HepG2 (cell line): ENCODE data around the gene OR2F1. TPM values are rescaled to one million over a fixed set of nuclear protein-coding genes. Genes with fewer than 3 reads are reported as not detected.

Experiments
- ERF ChIP-seq: IDR thresholded peaks from 2 replicates; pipeline ENCODE4 v1.6.1; 2018; ENCODE audit warnings: missing biosample characterization, missing genetic modification reagents
- HOXA5 ChIP-seq: sonication (generic); formaldehyde crosslinking; IDR thresholded peaks from 2 replicates; pipeline ENCODE4 v1.4.0; 2020; ENCODE audit warnings: missing genetic modification reagents
- KLF16 ChIP-seq, 2 experiments: sonication (generic) in 1 of 2; formaldehyde crosslinking in 1 of 2; IDR thresholded peaks; 2 replicates each; pipeline versions ENCODE4 v1.6.1 to v1.8.0; 2016 to 2023; ENCODE audit warnings: missing genetic modification reagents in 2 of 2, missing compliant biosample characterization in 1 of 2
- KLF6 ChIP-seq: IDR thresholded peaks from 2 replicates; pipeline ENCODE4 v1.8.0; 2016; ENCODE audit warnings: missing biosample characterization, missing genetic modification reagents
- KMT2A ChIP-seq: sonication (generic); formaldehyde crosslinking; IDR thresholded peaks from 2 replicates; pipeline ENCODE4 v1.4.0; 2020; ENCODE audit warnings: missing genetic modification reagents
- NPAS2 ChIP-seq: sonication (generic); formaldehyde crosslinking; IDR thresholded peaks from 2 replicates; pipeline ENCODE4 v1.8.0; 2022; ENCODE audit warnings: mild to moderate bottlenecking, missing genetic modification reagents, borderline replicate concordance
- NR1H2 ChIP-seq: sonication (generic); formaldehyde crosslinking; IDR thresholded peaks from 2 replicates; pipeline ENCODE4 v1.8.1; 2022; ENCODE audit warnings: low read depth, missing genetic modification reagents, borderline replicate concordance
- REST ChIP-seq, 2 experiments: IDR thresholded peaks; 2 replicates each; pipeline ENCODE4 v1.6.1; 2011 to 2012; ENCODE audit warnings: low read length in 2 of 2, borderline replicate concordance in 1 of 2, low read depth in 1 of 2, mild to moderate bottlenecking in 1 of 2, moderate library complexity in 1 of 2
- RFX1 ChIP-seq: fragments of 450-650 bp; IDR thresholded peaks from 2 replicates; pipeline ENCODE4 v1.6.1; 2017
- TOE1 ChIP-seq: sonication (generic); formaldehyde crosslinking; IDR thresholded peaks from 2 replicates; pipeline ENCODE4 v1.4.0; 2020; ENCODE audit warnings: mild to moderate bottlenecking, missing genetic modification reagents
- ZBTB33 ChIP-seq: sonication (generic); formaldehyde crosslinking; IDR thresholded peaks from 2 replicates; pipeline ENCODE4 v1.4.0; 2020; ENCODE audit warnings: missing genetic modification reagents
- ZNF407 ChIP-seq: sonication (generic); formaldehyde crosslinking; IDR thresholded peaks from one replicate; pipeline ENCODE4 v1.5.1; 2020; ENCODE audit warnings: mild to moderate bottlenecking, missing genetic modification reagents; ENCODE audit errors: not compliant biosample characterization
- ZNF496 ChIP-seq: sonication (generic); formaldehyde crosslinking; IDR thresholded peaks from 2 replicates; pipeline ENCODE4 v1.8.1; 2023; ENCODE audit warnings: mild to moderate bottlenecking, moderate library complexity, missing genetic modification reagents; ENCODE audit not compliant: insufficient replicate concordance
- ZNF790 ChIP-seq: sonication (generic); formaldehyde crosslinking; IDR thresholded peaks from 2 replicates; pipeline ENCODE4 v1.8.0; 2022; ENCODE audit warnings: missing genetic modification reagents, mild to moderate bottlenecking, borderline replicate concordance
- ZSCAN25 ChIP-seq: sonication (generic); formaldehyde crosslinking; IDR thresholded peaks from 2 replicates; pipeline ENCODE4 v1.8.0; 2022; ENCODE audit warnings: mild to moderate bottlenecking, missing genetic modification reagents
- ZSCAN29 ChIP-seq: sonication (generic); formaldehyde crosslinking; conservative IDR thresholded peaks from 2 replicates; pipeline ENCODE4 v1.4.0; 2020; ENCODE audit warnings: mild to moderate bottlenecking, missing genetic modification reagents
- polyA plus RNA-seq, 8 experiments: library from polyadenylated mRNA; depleted of rRNA in 3 of 8; stranded (reverse) in 7 of 8; unstranded in 1 of 8; fragments of >200 nt; fragmentation: Illumina TruSeq in 4 of 8; extraction: Trizol in 4 of 8; gene quantifications; 2 replicates each; pipeline versions ENCODE4 v1.2.1 to v1.2.3, GENCODE V29; 2011 to 2016; ENCODE audit warnings: low read depth in 4 of 8, missing spikeins in 1 of 8, mixed read lengths in 1 of 8; ENCODE audit not compliant: insufficient read depth in 1 of 8
- total RNA-seq, 5 experiments: library from RNA; depleted of rRNA; stranded (reverse); fragments of >200 nt; fragmentation: Illumina TruSeq; extraction: Trizol; gene quantifications; 2 replicates each; pipeline ENCODE4 v1.2.3, GENCODE V29; 2016; ENCODE audit warnings: low read depth in 1 of 5

Gene OR2F1
- total and polyA plus RNA-seq, 2 of the 13 experiments (the other 11 are each of a cell fraction or from before 2014, with no cell fraction given): 0.36 to 1.5 TPM

GRCh38 chr7:143906895-143907294 lies 47.7 kb upstream of the OR2F1 start (continued):
- TF ChIP-seq ZNF407 (CRISPR knock-in tag): no peak
- TF ChIP-seq HOXA5: no peak
- TF ChIP-seq KMT2A (CRISPR knock-in tag): peak; percentile 71
- TF ChIP-seq ZSCAN29 (CRISPR knock-in tag): peak; percentile 94; the same call in 1 of the 2 replicates
- no peak for TF ChIP-seq KLF6
- TF ChIP-seq ERF: peak; percentile 89; the same call in 1 of the 2 replicates
- 0 out of 2 replicates have a peak, but pooled peaks have one; percentile 47 for TF ChIP-seq ZSCAN25 (CRISPR knock-in tag)
- TF ChIP-seq TOE1 (CRISPR knock-in tag): no peak
- no peak for TF ChIP-seq RFX1
- peak in 1 of 2 experiments; percentile 86; a peak in 2 of 4 replicates for TF ChIP-seq KLF16 (CRISPR knock-in tag; IDR thresholded peaks at IDR 0.05)
- no peak for TF ChIP-seq ZNF496 (CRISPR knock-in tag)
- TF ChIP-seq ZNF790 (CRISPR knock-in tag): no peak
- no peak for TF ChIP-seq NR1H2
- TF ChIP-seq REST (IDR thresholded peaks at IDR 0.05; ENCODE audit: borderline replicate concordance in 1 of 2, low read depth in 1 of 2, low read length in 2 of 2): peak in 1 of 2 experiments; percentile 66; a peak in 1 of 4 replicates
- TF ChIP-seq NPAS2: no peak
- TF ChIP-seq ZBTB33 (CRISPR knock-in tag): peak; percentile 73
